ENCODE results near the gene MMP15.

GRCh38 chr16:58096249-58096648 lies 70.7 kb downstream of the MMP15 start:
- TF ChIP-seq CTCF (IDR thresholded peaks at IDR 0.05), result no peak
- no peak for TF ChIP-seq POLR2AphosphoS5 (IDR thresholded peaks at IDR 0.05; ENCODE audit: insufficient read depth in 1 of 2, low read depth in 1 of 2)
